Raji (cell line): ENCODE measurements around the gene PIGP.

Experiments
- POLR2A ChIP-seq: IDR thresholded peaks from 2 replicates; pipeline ENCODE4 v1.6.1; 2011; ENCODE audit warnings: low read depth, low read length, control low read depth; ENCODE audit not compliant: insufficient read depth

The PIGP gene

GRCh38 chr21:37072988-37073416, at the start of gene PIGP, which contains the start of gene TTC3:
TSS of gene PIGP (minus strand) at chr21:37073071. CDS start at chr21:37072515, 556 bp downstream.
TSS of gene TTC3 (plus strand) at chr21:37073254. CDS start at chr21:37087258, 14,004 bp downstream.
- TF ChIP-seq POLR2A = peak; percentile 79

DNA sequence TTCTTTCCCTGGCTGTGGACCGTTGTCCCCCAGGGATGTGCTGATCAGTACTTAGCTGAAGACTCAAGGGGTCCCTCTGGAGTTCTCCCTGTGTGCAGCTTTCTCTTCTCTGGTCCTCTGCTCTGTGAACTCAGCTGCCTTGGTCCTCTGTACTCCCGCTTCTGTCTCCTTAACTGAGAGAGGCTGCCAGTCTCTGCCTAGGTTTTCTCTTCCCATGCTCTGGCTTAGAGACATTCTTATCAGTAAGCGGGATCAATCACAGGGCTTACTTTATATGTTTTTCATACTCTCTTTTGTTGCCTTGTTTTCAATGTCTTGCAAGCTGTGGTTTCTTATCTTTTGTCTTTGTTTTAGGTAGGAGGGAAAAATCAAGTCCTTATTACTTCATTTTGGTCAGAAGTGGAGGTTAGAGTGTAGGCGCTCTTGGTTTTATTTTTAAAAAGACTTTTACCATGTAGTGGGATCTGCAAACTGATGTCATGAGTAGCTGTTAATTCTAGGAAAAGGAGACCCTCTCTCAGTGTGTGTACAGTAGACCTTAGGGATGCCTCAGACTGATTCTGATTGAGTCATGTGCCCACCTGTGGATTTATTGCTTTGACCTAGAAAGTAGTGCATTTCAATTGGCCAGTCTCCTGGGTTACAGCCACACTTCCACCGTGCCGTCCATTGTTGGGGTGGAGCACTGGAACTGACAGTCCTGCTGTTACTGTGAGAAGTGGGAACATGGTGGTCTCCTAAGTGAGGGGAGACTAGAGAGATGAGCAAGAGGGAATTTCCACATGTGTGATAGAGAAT, 46.7 kb upstream of the PIGP start:
- TF ChIP-seq POLR2A = no peak

- TF ChIP-seq POLR2A = no peak
Observed at GRCh38 chr21:37118187-37118826, 45.4 kb upstream of the PIGP start.

GRCh38 chr21:37117204-37117603, 44.3 kb upstream of the PIGP start:
- TF ChIP-seq POLR2A = no peak

GRCh38 chr21:37106998-37107397, 34.1 kb upstream of the PIGP start:
- TF ChIP-seq POLR2A = no peak

DNA sequence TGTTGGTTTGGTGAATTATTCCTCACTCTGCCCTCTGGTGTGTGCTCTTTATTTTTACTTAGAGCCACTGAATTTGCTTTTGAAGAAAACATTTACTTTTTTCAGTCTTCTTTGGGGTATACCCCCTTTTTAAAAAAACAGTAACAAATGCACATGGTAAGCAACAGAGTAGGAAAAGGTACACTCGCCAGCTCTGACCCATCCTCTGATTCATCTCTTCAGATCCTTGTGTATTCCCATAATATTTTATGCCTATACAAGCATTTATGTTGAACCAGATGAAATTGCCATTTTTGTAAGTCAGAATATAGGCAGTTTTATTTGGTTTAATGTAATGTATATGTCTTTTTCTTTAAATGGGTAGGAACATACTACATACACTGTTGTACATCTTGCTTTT, 28.5 kb upstream of the PIGP start:
- TF ChIP-seq POLR2A = no peak

- TF ChIP-seq POLR2A = no peak
Observed at GRCh38 chr21:37100316-37100715, 27.4 kb upstream of the PIGP start.

DNA sequence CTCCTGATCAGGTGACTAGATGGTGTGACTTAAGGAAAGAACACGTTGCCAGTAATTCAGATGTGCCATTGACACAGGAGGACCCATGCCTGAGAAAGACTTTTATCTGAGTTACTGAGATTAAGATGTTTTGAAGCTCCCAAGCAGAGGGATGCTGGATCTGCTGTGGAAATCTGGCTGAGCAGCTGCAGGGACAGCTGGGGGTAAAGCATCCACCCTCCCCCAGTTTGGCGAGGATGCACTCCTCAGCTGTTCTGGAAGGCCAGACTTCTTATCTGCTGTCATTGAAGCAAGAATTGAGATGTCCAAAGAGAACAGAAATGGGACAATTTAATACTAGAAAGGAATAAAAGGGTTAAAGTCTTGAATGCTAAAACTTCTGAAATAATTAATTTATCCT, 25.9 kb upstream of the PIGP start:
- TF ChIP-seq POLR2A = no peak

- no peak for TF ChIP-seq POLR2A
Observed at GRCh38 chr21:37095821-37096220, 22.9 kb upstream of the PIGP start.

- TF ChIP-seq POLR2A = no peak
Observed at GRCh38 chr21:37093977-37094376, 21.1 kb upstream of the PIGP start.

- no peak for TF ChIP-seq POLR2A
Observed at GRCh38 chr21:37088186-37088735, 15.4 kb upstream of the PIGP start.

DNA sequence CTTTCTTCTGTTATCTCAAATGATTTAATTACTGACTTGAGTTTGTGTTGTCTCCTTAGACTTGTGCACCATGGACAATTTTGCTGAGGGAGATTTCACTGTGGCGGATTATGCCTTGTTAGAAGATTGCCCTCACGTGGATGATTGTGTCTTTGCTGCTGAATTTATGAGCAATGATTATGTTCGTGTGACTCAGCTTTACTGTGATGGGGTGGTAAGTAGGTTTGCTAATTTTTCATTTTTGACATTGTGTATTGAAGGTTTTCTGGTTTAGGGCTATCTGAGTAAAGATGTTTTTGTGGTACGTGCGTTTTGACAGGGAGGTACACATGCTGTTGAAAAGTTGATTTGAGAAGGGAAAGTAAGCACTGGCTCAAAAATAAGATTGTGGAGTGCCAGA, 14.3 kb upstream of the PIGP start:
- TF ChIP-seq POLR2A = no peak

DNA sequence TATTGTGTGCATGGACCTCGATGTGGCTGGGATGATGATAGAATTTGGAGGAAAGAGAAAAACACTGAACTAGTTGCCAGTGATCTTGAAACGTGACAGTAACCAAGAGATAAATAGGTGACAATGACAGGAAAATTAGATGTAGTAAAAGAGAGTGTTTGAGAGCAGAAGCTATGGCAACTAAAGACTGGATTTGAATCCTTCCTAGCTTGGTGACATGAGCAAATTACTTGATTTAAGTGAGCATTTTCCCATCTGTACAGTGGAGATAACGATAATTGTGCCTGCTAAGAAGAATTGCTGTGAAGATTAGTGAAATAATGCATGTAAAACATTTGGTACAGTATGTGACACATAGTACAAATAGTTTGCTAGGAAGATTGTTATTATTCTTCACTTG, 12.9 kb upstream of the PIGP start:
- no peak for TF ChIP-seq POLR2A

- TF ChIP-seq POLR2A = no peak
Observed at GRCh38 chr21:37082856-37083528, 10.1 kb upstream of the PIGP start.

- TF ChIP-seq POLR2A = no peak
Observed at GRCh38 chr21:37082375-37082774, 9.5 kb upstream of the PIGP start.
